Bronchial epithelial cell (primary cell): ENCODE measurements around the gene TUBA3E. TPM values are rescaled to one million over a fixed set of nuclear protein-coding genes. Genes with fewer than 3 reads are reported as not detected.
"Not testable (repeated sequence)": the region's sequence is repeated elsewhere in the genome, so short reads cannot be mapped to it uniquely, and the experiment has no call there.

ENCODE experiments used
- DNase-seq: peaks from one replicate; pipeline ENCODE4 v3.0.0-alpha.2; 2010; ENCODE audit warnings: low read depth
- FAIRE-seq: peaks from 2 replicates; lab custom pipeline; 2011; peaks lifted over from hg19 to GRCh38; lab: Jason Lieb, UNC
- H3K27me3 ChIP-seq: 2 replicates; pipeline ENCODE4 v1.5.1; 2011; ENCODE audit warnings: low read length; ENCODE audit not compliant: control insufficient read depth, insufficient read depth
- H3K36me3 ChIP-seq: 2 replicates; pipeline ENCODE4 v1.5.1; 2011; ENCODE audit warnings: low read length; ENCODE audit not compliant: control insufficient read depth, insufficient read depth
- H3K4me3 ChIP-seq: 2 replicates; pipeline ENCODE4 v1.5.1; 2011; ENCODE audit warnings: mild to moderate bottlenecking, low read depth, low read length, control low read depth
- total RNA-seq: library from RNA; depleted of rRNA; stranded (reverse); fragments of >200 nt; gene quantifications from 2 replicates; pipeline ENCODE4 v1.2.1, GENCODE V29; 2014
- TF ChIP-seq, protein P1 (sequence below): IDR thresholded peaks from 2 replicates; pipeline ENCODE4 v1.5.1; 2011; ENCODE audit warnings: mild to moderate bottlenecking, moderate library complexity, low read length, control low read depth, inconsistent platforms; ENCODE audit not compliant: insufficient read depth, severe bottlenecking

Gene TUBA3E
- total RNA-seq, 1 donor from 2014 or later, result not detected

DNA sequence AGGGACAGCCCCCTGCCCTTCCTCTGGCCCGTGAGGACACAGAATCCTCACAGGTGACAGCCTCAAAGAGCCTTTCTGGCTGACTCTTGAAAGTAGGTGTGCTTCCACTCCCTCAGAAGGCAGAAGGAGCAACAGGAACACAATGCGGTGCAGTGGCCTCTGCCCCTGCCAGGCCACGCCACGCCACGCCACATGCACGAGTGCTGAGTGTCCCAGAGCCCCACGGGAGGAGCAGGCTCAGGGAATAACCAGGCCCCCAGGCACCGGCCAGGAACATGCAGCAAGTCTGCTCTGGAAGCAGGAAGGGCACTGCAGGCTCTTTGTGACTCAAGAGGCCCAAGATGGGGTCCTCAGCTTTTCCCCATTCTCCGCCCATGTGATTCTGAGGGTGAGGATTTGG is 35.3 kb downstream of the TUBA3E start:
- no peak for DNase-seq
- TF ChIP-seq, protein P1, sequence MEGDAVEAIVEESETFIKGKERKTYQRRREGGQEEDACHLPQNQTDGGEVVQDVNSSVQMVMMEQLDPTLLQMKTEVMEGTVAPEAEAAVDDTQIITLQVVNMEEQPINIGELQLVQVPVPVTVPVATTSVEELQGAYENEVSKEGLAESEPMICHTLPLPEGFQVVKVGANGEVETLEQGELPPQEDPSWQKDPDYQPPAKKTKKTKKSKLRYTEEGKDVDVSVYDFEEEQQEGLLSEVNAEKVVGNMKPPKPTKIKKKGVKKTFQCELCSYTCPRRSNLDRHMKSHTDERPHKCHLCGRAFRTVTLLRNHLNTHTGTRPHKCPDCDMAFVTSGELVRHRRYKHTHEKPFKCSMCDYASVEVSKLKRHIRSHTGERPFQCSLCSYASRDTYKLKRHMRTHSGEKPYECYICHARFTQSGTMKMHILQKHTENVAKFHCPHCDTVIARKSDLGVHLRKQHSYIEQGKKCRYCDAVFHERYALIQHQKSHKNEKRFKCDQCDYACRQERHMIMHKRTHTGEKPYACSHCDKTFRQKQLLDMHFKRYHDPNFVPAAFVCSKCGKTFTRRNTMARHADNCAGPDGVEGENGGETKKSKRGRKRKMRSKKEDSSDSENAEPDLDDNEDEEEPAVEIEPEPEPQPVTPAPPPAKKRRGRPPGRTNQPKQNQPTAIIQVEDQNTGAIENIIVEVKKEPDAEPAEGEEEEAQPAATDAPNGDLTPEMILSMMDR, result no peak
- FAIRE-seq, result no peak
- Histone ChIP-seq H3K4me3 (no peak overlapping the region), H3K27me3 (no peaks in the 10 kb centered on the region), H3K36me3 (peaks cover 4% of the 10 kb centered on the region)

DNA sequence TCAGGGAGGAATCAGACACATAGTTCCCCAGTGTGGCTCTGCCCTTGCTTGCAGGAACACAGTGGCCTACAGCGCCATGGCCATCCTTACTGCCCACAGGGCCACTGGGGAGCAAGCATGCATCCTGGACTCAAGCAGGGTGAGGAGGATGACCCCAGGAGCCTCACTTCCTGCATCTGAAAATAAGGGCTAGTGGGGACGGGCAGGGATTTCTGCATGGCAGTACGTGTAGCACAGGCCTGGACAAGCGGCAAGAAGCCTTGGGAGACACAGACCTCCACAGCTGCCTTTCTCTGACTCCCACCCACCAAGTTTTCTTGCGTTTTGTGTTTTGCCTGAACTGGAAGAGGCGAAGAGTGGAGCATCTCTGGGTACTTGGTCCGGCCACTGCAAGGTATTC is 35.8 kb downstream of the TUBA3E start:
- not testable (repeated sequence) for H3K4me3 ChIP-seq, DNase-seq, H3K36me3 ChIP-seq, H3K27me3 ChIP-seq, FAIRE-seq

DNA sequence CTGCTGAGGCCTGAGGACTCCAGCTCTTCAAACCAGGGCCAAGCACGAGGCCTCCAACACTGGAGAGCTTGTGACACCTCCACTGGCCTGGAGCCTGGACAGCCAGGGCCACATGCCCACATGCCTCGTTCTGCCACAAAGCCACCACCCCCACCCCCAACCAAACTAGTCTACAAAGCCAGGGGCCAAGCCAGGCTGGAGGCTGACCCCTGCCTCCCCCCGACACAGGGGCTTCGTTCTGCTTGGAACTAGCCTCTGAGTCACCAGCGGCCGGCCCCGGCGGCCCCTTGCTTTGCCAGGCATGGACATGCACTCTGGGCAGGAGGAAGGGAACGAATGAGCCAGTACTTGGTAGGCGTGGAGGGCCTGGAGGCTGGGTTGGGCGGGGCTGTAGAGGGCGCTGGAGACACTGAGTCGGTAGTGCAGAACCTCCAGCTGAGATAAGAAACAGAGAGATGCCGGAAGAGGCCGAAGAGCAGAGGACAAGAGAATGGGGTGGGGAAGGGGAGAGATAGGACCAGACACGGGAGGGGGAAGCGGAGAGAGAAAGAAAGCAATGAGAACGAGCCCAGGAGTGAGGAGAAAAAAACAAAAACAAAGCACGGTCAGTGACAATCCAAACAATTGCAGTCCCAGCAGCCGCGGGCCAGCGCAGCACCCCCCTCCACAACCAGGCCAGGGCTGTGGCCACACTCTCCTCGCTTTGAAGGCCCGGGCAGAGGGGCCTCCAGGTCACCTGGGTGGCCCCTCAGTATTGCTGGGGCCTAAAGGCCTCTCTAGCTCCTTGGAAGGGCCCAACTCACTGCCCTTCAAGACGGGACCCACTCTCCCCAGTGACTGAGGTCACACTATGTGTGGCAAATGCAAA is 37.2 kb downstream of the TUBA3E start:
- H3K36me3 ChIP-seq, H3K27me3 ChIP-seq, H3K4me3 ChIP-seq, FAIRE-seq, DNase-seq: not testable (repeated sequence)

DNA sequence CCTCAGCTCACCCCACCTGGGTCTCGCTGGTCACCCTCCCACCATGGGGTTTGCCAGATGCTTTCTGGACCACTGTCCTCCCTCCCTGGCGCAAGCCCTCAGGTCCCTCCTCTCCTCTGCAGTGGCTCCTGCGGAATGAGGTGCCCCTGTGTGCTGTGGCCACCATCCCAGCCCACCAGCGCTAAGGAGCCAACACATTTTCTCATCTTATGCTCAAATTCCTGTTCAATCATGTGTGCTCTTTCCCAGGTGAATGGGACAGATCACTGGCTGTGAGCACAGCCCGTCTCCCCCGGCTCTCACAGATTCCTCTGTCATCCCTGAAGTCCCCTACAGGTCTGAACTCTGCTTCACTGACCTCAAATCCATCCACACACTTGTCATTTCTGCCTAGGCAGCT is 38.1 kb downstream of the TUBA3E start:
- Histone ChIP-seq H3K4me3 (no peak overlapping the region), H3K36me3 (peaks cover 2% of the 10 kb centered on the region), H3K27me3 (no peaks in the 10 kb centered on the region)
- DNase-seq (no peak), FAIRE-seq (no peak)
- TF ChIP-seq, protein P1, result no peak

DNA sequence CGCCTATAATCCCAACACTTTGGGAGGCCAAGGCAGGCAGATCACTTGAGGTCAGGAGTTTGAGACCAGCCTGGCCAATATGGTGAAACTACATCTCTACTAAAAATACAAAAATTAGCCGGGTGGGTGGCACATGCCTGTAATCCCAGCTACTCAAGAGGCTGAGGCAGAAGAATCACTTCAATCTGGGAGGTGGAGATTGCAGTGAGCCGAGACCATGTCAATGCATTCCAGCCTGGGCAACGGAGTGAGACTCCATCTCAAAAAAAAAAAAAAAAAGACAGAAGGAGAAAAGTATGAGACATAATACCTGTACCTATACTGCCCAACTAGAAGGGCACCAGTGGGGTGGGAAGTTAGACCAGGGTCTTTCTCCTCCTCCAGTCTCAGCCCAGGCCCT is 38.9 kb downstream of the TUBA3E start:
- not testable (repeated sequence) for H3K27me3 ChIP-seq, DNase-seq, H3K36me3 ChIP-seq, H3K4me3 ChIP-seq, FAIRE-seq

DNA sequence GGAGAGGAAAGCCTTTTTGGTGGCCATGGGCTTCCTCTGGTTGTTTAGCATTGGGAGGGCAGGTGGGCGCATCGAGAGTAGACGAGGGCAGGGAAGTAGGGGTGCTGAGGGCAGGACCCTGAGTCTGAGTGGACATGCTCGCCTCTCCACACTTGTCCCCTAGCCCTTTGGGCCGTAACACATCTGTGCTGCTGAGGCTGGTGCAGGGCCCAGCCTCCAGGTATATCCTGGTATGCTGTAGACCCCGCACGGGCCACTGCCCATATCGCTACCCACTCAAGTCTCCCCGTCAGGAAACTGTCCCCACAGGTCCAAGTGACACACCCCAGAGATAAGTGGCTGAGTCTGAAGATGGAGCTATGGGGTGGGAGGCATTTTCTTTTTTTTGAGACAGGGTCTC is 39.6 kb downstream of the TUBA3E start:
- TF ChIP-seq, protein P1, result no peak
- FAIRE-seq (no peak), DNase-seq (no peak)
- H3K4me3 ChIP-seq, result no peak overlapping the region
- no peaks in the 10 kb centered on the region for H3K27me3 ChIP-seq
- H3K36me3 ChIP-seq, result no peaks in the 10 kb centered on the region

DNA sequence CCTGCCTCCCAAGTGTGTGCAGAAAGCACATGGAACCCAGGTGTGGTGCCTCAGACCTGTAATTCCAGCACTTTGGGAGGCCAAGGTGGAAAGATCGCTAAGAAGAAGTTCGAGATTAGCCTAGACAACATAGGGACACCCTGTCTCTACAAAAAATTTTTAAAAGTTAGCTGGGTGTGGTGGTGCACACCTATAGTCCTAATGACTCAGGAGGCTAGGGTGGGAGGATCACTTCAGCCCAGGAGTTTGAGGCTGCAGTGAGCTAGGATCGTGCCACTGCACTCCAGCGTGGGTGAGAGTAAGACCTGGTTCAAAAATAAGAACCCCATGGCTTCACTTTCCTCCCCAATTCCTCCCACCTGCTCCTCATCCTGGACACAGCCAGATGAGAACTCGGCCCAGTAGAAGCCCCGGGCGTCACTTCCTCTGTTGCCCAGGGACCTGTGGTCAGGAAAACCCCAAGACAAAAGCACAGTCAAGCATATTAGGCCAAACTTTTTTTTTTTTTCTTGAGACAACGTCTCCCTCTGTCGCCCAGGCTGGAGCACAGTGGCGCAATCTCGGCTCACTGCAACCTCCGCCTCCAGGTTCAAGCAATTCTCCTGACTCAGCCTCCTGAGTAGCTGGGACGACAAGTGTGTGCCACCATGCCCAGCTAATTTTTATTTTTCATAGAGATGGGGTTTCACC is 40.3 kb downstream of the TUBA3E start:
- H3K27me3 ChIP-seq, FAIRE-seq, H3K4me3 ChIP-seq, H3K36me3 ChIP-seq, DNase-seq: not testable (repeated sequence)

DNA sequence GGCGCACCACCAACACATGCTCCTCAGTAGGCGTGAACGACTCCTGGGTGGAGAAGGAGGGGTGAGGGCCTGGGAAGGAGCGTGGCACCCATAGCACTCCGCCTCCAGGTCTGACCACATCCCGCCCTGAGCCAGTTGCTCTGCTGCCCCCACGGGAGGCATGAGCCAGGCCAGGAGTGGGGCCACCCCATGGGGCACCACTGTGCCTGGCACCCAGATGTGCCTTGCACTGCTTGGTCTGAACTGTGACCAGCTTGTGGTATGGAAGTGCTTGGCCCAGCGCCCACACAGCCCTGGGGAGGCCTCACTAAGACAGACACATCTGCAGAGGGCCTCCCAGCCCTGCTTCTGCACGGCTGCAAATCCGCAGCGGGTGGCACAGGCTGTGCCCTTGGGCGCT is 40.9 kb downstream of the TUBA3E start:
- H3K4me3 ChIP-seq, H3K36me3 ChIP-seq, FAIRE-seq, DNase-seq, H3K27me3 ChIP-seq: not testable (repeated sequence)
